Neural cell (in vitro differentiated cells): ENCODE data around the gene FOXK2. TPM values are rescaled to one million over a fixed set of nuclear protein-coding genes. Genes with fewer than 3 reads are reported as not detected.

ENCODE experiments used
- H2AFZ ChIP-seq: fragments of 200-600, 300-800 bp; sonication (generic), shearing (Covaris generic); 2 replicates; pipeline ENCODE4 v1.6.0; 2014; ENCODE audit warnings: low read depth, mild to moderate bottlenecking, antibody characterized with exemption, low read length, moderate library complexity
- H3F3A ChIP-seq: fragments of 200-600 bp; shearing (Covaris generic); 2 replicates; pipeline ENCODE4 v1.6.1; 2016; ENCODE audit warnings: mild to moderate bottlenecking, moderate library complexity, mixed read lengths, antibody characterized with exemption, low read length; ENCODE audit not compliant: insufficient read depth, poor library complexity, severe bottlenecking
- H3K27ac ChIP-seq: fragments of 200-600, 300-800 bp; sonication (generic), shearing (Covaris generic); 2 replicates; pipeline ENCODE4 v1.5.1; 2014; ENCODE audit warnings: mild to moderate bottlenecking, low read length, moderate library complexity
- H3K27me3 ChIP-seq: fragments of 300-800, 200-600 bp; sonication (generic), shearing (Covaris generic); 2 replicates; pipeline ENCODE4 v1.6.0; 2014; ENCODE audit warnings: mild to moderate bottlenecking, low read depth, low read length, moderate library complexity; ENCODE audit not compliant: insufficient read depth
- H3K36me3 ChIP-seq: fragments of 300-800, 200-600 bp; sonication (generic), shearing (Covaris generic); 2 replicates; pipeline ENCODE4 v1.5.1; 2014; ENCODE audit warnings: mild to moderate bottlenecking, antibody characterized with exemption, low read length, moderate library complexity; ENCODE audit not compliant: insufficient read depth
- H3K4me2 ChIP-seq: fragments of 300-800, 200-600 bp; sonication (generic), shearing (Covaris generic); 2 replicates; pipeline ENCODE4 v1.6.0; 2014; ENCODE audit warnings: mild to moderate bottlenecking, low read length
- H3K4me3 ChIP-seq: fragments of 300-800, 200-600 bp; sonication (generic), shearing (Covaris generic); 2 replicates; pipeline ENCODE4 v1.5.1; 2014; ENCODE audit warnings: mild to moderate bottlenecking, low read length, moderate library complexity
- H3K79me2 ChIP-seq: fragments of 200-600 bp; shearing (Covaris generic); replicated peaks from 2 replicates; pipeline ENCODE4 v1.6.0; 2014; ENCODE audit warnings: mild to moderate bottlenecking, low read length, moderate library complexity; ENCODE audit not compliant: insufficient read depth
- H3K9ac ChIP-seq: fragments of 300-800, 200-600 bp; sonication (generic), shearing (Covaris generic); 2 replicates; pipeline ENCODE4 v1.6.1; 2016; ENCODE audit warnings: mild to moderate bottlenecking, low read length, mixed read lengths
- H3K9me2 ChIP-seq: fragments of 200-600 bp; shearing (Covaris generic); 2 replicates; pipeline ENCODE4 v1.6.1; 2016; ENCODE audit warnings: mild to moderate bottlenecking, low read length, mixed read lengths; ENCODE audit not compliant: insufficient read depth
- H3K9me3 ChIP-seq: fragments of 200-600, 300-800 bp; sonication (generic), shearing (Covaris generic); 2 replicates; pipeline ENCODE4 v1.6.1; 2016; ENCODE audit warnings: mild to moderate bottlenecking, mixed run types, low read length, moderate library complexity, mixed read lengths
- H4K20me1 ChIP-seq: fragments of 200-600 bp; shearing (Covaris generic); 2 replicates; pipeline ENCODE4 v1.6.1; 2016; ENCODE audit warnings: mild to moderate bottlenecking, mixed run types; ENCODE audit not compliant: insufficient read depth
- CTCF ChIP-seq: fragments of 450-650 bp; IDR thresholded peaks from 2 replicates; pipeline ENCODE4 v1.5.1; 2014; ENCODE audit warnings: antibody characterized with exemption, mild to moderate bottlenecking, moderate library complexity; ENCODE audit not compliant: poor library complexity, severe bottlenecking
- EP300 ChIP-seq: fragments of 450-650 bp; conservative IDR thresholded peaks from 2 replicates; pipeline ENCODE4 v1.6.1; 2014; ENCODE audit warnings: antibody characterized with exemption, mild to moderate bottlenecking, moderate library complexity; ENCODE audit not compliant: poor library complexity, severe bottlenecking
- EZH2 ChIP-seq: fragments of 200-600, 300-800 bp; shearing (Covaris generic), sonication (generic); IDR thresholded peaks from 2 replicates; pipeline ENCODE4 v1.6.1; 2014; ENCODE audit warnings: antibody characterized with exemption, low read length, borderline replicate concordance, mild to moderate bottlenecking; ENCODE audit not compliant: insufficient read depth, poor library complexity, severe bottlenecking
- MXI1 ChIP-seq: fragments of 450-650 bp; conservative IDR thresholded peaks from 2 replicates; pipeline ENCODE4 v1.6.1; 2014; ENCODE audit warnings: antibody characterized with exemption, mild to moderate bottlenecking; ENCODE audit not compliant: poor library complexity, severe bottlenecking
- POLR2AphosphoS5 ChIP-seq: IDR thresholded peaks from 2 replicates; pipeline ENCODE4 v1.6.1; 2012
- RAD21 ChIP-seq: fragments of 450-650 bp; conservative IDR thresholded peaks from 2 replicates; pipeline ENCODE4 v1.6.1; 2014; ENCODE audit warnings: antibody characterized with exemption, mild to moderate bottlenecking, moderate library complexity
- REST ChIP-seq: IDR thresholded peaks from 2 replicates; pipeline ENCODE4 v1.6.1; 2012; ENCODE audit warnings: borderline replicate concordance
- SMC3 ChIP-seq: fragments of 450-650 bp; conservative IDR thresholded peaks from 2 replicates; pipeline ENCODE4 v1.6.1; 2014; ENCODE audit warnings: antibody characterized with exemption, mild to moderate bottlenecking, moderate library complexity; ENCODE audit not compliant: poor library complexity
- TAF1 ChIP-seq: IDR thresholded peaks from 2 replicates; pipeline ENCODE4 v1.6.1; 2012; ENCODE audit warnings: low read depth
- polyA plus RNA-seq: library from polyadenylated mRNA; depleted of rRNA; stranded (reverse); fragments of >200 nt; gene quantifications from 2 replicates; pipeline ENCODE4 v1.2.3, GENCODE V29; 2014

Gene FOXK2
- polyA plus RNA-seq, 1 donor from 2014 or later = 24.4 TPM

GRCh38 chr17:82648165-82648668 lies 128.7 kb downstream of the FOXK2 start, which contains the start of gene WDR45B:
Gene WDR45B, minus strand, starts transcription at chr17:82648444. Its CDS starts 104 bp downstream, at chr17:82648340.
- Histone ChIP-seq H4K20me1 (peaks cover 4% of the 10 kb centered on the region), H3K79me2 (peaks cover 43% of the 10 kb centered on the region), H3K9me3 (no peaks in the 10 kb centered on the region), H3K36me3 (no peaks in the 10 kb centered on the region), H3K4me2 (peak within 1 kb of the TSS; percentile 93), H3K27me3 (no peaks in the 10 kb centered on the region), H3K27ac (peak within 1 kb of the TSS; percentile 79), H2AFZ (peak within 1 kb of the TSS; percentile 60), H3F3A (no peaks in the 10 kb centered on the region), H3K9ac (peak within 1 kb of the TSS; percentile 88), H3K9me2 (no peaks in the 10 kb centered on the region), H3K4me3 (peak within 1 kb of the TSS; percentile 97)
- TF ChIP-seq TAF1 (no peak), MXI1 (peak; percentile 95), REST (peak; percentile 55), EP300 (peak; percentile 51), CTCF (no peak), RAD21 (peak; percentile 34), POLR2AphosphoS5 (peak; percentile 92), SMC3 (peak; percentile 34), EZH2 (no peak)

- no peaks in the 10 kb centered on the region for H3K27me3 ChIP-seq
- no peaks in the 10 kb centered on the region for H3F3A ChIP-seq
- H3K9me2 ChIP-seq = no peaks in the 10 kb centered on the region
- TF ChIP-seq REST (no peak), SMC3 (no peak), RAD21 (no peak), POLR2AphosphoS5 (peak; percentile 36), EZH2 (no peak), TAF1 (no peak)
- no peaks in the 10 kb centered on the region for H3K36me3 ChIP-seq
- no peak overlapping the region for H2AFZ ChIP-seq
- H4K20me1 ChIP-seq = peaks cover 4% of the 10 kb centered on the region
- peak overlapping the region; percentile 64 for H3K9ac ChIP-seq
- H3K79me2 ChIP-seq = peaks cover 36% of the 10 kb centered on the region
- peak overlapping the region; percentile 74 for H3K27ac ChIP-seq
- H3K4me3 ChIP-seq = peak overlapping the region; percentile 63
- H3K4me2 ChIP-seq = no peak overlapping the region
- H3K9me3 ChIP-seq = no peaks in the 10 kb centered on the region
These were observed 129.3 kb downstream of the FOXK2 start for GRCh38 chr17:82648742-82649331.
